ENCODE results near the gene OR51S1.

GRCh38 chr11:4830346-4830745 lies 18.7 kb downstream of the OR51S1 start:
- TF ChIP-seq, protein P1, sequence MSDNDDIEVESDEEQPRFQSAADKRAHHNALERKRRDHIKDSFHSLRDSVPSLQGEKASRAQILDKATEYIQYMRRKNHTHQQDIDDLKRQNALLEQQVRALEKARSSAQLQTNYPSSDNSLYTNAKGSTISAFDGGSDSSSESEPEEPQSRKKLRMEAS (IDR thresholded peaks at IDR 0.05), result no peak
- TF ChIP-seq RAD21 (IDR thresholded peaks at IDR 0.05; ENCODE audit: low read depth) (no peak), EZH2phosphoT487 (IDR thresholded peaks at IDR 0.05; ENCODE audit: borderline replicate concordance) (no peak), TCF7L2 (IDR thresholded peaks at IDR 0.05; ENCODE audit: borderline replicate concordance, extremely low read depth, insufficient read depth, insufficient read length) (no peak), POLR2AphosphoS5 (IDR thresholded peaks at IDR 0.05; ENCODE audit: low read depth, low read length) (no peak)
